Activated CD4-positive, alpha-beta T cell treated with anti-CD3 and anti-CD28 coated beads, Interleukin-2, amount 50 U/mL, for 1 hour (primary cell): ENCODE measurements around the gene MYO1A.
"Not testable (repeated sequence)": the region's sequence is repeated elsewhere in the genome, so short reads cannot be mapped to it uniquely, and the experiment has no call there.

ENCODE experiments used
- DNase-seq: peaks from one replicate; pipeline ENCODE4 v3.0.0-alpha.2; 2020

MYO1A gene

GRCh38 chr12:57046947-57047890, 2.7 kb downstream of the MYO1A start:
- peak; percentile 11 for DNase-seq

GRCh38 chr12:57046086-57046791, 3.7 kb downstream of the MYO1A start:
- no peak for DNase-seq

GRCh38 chr12:57044889-57045288, 5.0 kb downstream of the MYO1A start:
- no peak for DNase-seq

- DNase-seq: no peak
These were observed 5.5 kb downstream of the MYO1A start for GRCh38 chr12:57044468-57044867.

- no peak for DNase-seq
These were observed 7.2 kb downstream of the MYO1A start for GRCh38 chr12:57042695-57043094.

GRCh38 chr12:57040750-57041149, 9.2 kb downstream of the MYO1A start:
- DNase-seq: no peak

- DNase-seq: no peak
These were observed 9.7 kb downstream of the MYO1A start for GRCh38 chr12:57040211-57040610.

GRCh38 chr12:57039016-57039798, 10.7 kb downstream of the MYO1A start:
- no peak for DNase-seq

GRCh38 chr12:57037264-57037663, 12.7 kb downstream of the MYO1A start:
- DNase-seq: no peak

- no peak for DNase-seq
These were observed 16.5 kb downstream of the MYO1A start for GRCh38 chr12:57033431-57033830.

- no peak for DNase-seq
These were observed 18.1 kb downstream of the MYO1A start for GRCh38 chr12:57031789-57032188.

GRCh38 chr12:57031138-57031725, 18.7 kb downstream of the MYO1A start:
- DNase-seq: no peak

- DNase-seq: no peak
These were observed 20.5 kb downstream of the MYO1A start for GRCh38 chr12:57029457-57029856.

- no peak for DNase-seq
These were observed 22.1 kb downstream of the MYO1A start for GRCh38 chr12:57027805-57028153.

- no peak for DNase-seq
These were observed 22.7 kb downstream of the MYO1A start for GRCh38 chr12:57027011-57027804.

GRCh38 chr12:57025196-57025595, 24.7 kb downstream of the MYO1A start:
- DNase-seq: no peak

GRCh38 chr12:57022324-57022723, 27.6 kb downstream of the MYO1A start:
- not testable (repeated sequence) for DNase-seq

GRCh38 chr12:57019983-57020719, 29.8 kb downstream of the MYO1A start:
- no peak for DNase-seq

- no peak for DNase-seq
These were observed 31.0 kb downstream of the MYO1A start for GRCh38 chr12:57018906-57019305.

- DNase-seq: not testable (repeated sequence)
These were observed 31.6 kb downstream of the MYO1A start for GRCh38 chr12:57018353-57018752.

GRCh38 chr12:57016348-57016747, 33.6 kb downstream of the MYO1A start, which contains the start of gene TAC3:
Gene TAC3 (minus strand): TSS chr12:57016529. CDS start chr12:57015797, 732 bp downstream.
- DNase-seq: no peak
